ENCODE data around the gene GLDC. TPM values are rescaled to one million over a fixed set of nuclear protein-coding genes. Genes with fewer than 3 reads are reported as not detected.
"Not testable (repeated sequence)": the region's sequence is repeated elsewhere in the genome, so short reads cannot be mapped to it uniquely, and the experiment has no call there.

Gene GLDC
- polyA plus RNA-seq, 6 donors from 2014 or later: 0.23 to 2.2 (median 1.2) TPM; not detected in 2

DNA sequence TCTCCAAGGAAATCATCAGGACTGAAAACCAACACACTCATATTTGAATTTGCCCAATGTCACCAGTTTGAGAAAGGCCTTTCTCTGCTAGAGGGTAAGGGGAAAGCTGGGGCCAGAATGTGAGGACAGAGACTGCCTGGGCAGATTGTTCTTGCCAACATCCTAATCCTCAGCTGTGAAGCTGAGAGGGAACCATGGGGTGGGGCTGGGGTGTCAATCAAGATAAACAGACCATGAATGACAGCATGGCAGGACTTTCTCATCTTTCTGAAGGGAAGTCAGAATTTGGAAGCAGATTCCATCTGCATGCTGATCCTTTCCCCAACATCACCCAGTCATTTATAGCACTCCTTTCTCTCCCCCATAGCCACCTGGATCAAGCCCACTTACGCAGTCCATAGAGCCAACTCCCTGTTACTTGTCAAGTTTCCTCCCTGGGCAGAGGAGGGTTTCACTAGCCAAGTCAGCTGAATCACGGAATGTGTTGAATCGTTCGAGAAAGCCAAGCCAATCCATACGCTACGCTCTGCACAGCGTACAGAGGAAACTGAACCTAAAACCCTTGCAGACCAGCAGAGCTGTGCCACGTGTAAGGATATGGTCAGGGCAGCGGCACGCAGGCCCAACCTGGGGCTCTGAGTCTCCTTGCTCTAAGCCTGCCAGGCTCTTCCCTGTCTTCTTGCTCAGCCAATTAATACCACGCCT, 14.9 kb downstream of the GLDC start:
- H3K9me3 Mint-ChIP-seq: peaks cover 0 to 2% (median 0%) of the 10 kb centered on the region in 7 donors
- DNase-seq: no peak
- peak overlapping the region in 1 of 8 donors; percentile 11 for H3K4me3 Mint-ChIP-seq
- ATAC-seq (ENCODE audit: low read depth in 2 of 2): no peak
- peaks cover 15 to 35% (median 20%) of the 10 kb centered on the region in 3 donors for H3K4me1 Mint-ChIP-seq
- H3K27ac Mint-ChIP-seq: no peak overlapping the region
- H3K36me3 Mint-ChIP-seq: no peaks in the 10 kb centered on the region
- H3K27me3 Mint-ChIP-seq: peaks cover 0 to 5% (median 4%) of the 10 kb centered on the region in 3 donors

DNA sequence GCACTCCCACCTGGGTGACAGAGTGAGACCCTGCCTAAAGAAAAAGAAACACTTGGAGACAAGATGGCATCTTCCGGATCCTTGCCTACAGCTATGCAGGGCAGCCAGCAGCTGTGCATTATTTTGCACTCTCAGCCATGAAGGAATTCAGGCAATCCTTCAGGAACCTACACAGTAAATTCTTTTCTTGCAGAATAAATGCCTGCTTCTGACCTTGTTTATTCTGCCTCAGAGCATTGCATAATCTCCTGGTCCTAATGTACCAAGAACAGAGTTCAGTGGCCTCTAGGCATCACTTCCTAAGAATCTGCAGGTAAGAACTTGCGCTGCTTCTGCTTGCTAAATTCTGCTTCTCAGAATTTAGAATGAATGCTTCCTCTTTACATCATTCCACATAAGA, 16.8 kb downstream of the GLDC start:
- DNase-seq (no peak), ATAC-seq (ENCODE audit: low read depth in 2 of 2) (no peak)
- peaks cover 14 to 35% (median 15%) of the 10 kb centered on the region in 3 donors for H3K4me1 Mint-ChIP-seq
- H3K4me3 Mint-ChIP-seq: no peak overlapping the region
- H3K27me3 Mint-ChIP-seq: peaks cover 0 to 9% (median 3%) of the 10 kb centered on the region in 3 donors
- peak overlapping the region in 1 of 6 donors; percentile 27 for H3K27ac Mint-ChIP-seq
- H3K9me3 Mint-ChIP-seq: no peaks in the 10 kb centered on the region
- H3K36me3 Mint-ChIP-seq: no peaks in the 10 kb centered on the region

DNA sequence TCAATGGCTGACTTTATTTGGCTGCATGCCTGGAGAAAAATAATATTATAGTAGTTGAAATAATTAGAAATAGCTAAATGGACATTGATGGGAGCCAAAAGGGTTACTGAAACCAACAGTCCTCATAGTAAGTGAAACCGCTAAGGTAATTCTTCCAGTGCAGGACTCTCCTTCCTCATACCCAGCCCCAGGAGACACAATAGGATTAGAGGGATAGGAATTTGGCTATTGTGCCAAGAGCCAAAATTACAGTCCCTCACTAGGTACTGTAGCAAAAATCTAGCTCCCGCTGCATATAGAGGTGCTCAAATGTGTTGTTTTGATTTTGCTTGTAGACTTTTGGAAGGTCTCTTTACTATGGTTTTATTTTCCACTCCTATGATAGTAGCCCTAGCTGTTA, 20.2 kb downstream of the GLDC start:
- H3K36me3 Mint-ChIP-seq: no peaks in the 10 kb centered on the region
- no peak overlapping the region for H3K27ac Mint-ChIP-seq
- DNase-seq (no peak), ATAC-seq (ENCODE audit: low read depth in 2 of 2) (no peak)
- peaks cover 0 to 4% (median 0%) of the 10 kb centered on the region in 7 donors for H3K9me3 Mint-ChIP-seq
- peaks cover 0 to 9% (median 3%) of the 10 kb centered on the region in 3 donors for H3K27me3 Mint-ChIP-seq
- no peak overlapping the region for H3K4me3 Mint-ChIP-seq
- peaks cover 0 to 10% (median 7%) of the 10 kb centered on the region in 3 donors for H3K4me1 Mint-ChIP-seq

DNA sequence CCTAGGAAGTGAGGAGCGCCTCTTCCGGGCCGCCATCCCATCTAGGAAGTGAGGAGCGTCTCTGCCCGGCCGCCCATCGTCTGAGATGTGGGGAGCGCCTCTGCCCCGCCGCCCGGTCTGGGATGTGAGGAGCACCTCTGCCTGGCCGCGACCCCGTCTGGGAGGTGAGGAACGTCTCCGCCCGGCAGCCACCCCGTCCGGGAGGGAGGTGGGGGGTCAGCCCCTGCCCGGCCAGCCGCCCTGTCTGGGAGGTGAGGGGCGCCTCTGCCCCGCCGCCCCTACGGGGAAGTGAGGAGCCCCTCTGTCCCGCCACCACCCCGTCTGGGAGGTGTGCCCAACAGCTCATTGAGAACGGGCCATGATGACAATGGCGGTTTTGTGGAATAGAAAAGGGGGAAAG, 22.7 kb downstream of the GLDC start:
- H3K4me1 Mint-ChIP-seq: peaks cover 0 to 15% (median 4%) of the 10 kb centered on the region in 3 donors
- not testable (repeated sequence) for DNase-seq, H3K36me3 Mint-ChIP-seq

DNA sequence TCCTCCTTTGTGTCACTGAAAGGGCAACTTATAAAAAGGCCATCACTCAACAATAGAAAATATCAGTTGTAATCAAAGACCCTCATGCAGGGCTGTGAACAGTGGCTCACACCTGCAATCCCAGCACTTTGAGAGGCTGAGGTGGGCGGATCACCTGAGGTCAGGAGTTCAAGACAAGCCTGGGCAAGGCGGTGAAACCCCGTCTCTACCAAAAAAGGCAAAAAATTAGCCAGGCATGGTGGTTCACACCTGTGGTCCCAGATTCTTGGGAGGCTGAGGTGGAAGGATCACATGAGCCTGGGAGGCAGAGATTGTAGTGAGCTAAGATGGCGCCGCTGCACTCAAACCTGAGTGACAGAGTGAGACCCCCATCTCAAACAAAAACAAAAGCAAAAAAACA, 24.7 kb downstream of the GLDC start:
- Mint-ChIP-seq H3K9me3 (peaks cover 0 to 4% (median 0%) of the 10 kb centered on the region in 7 donors), H3K4me1 (peaks cover 0 to 15% (median 0%) of the 10 kb centered on the region in 3 donors), H3K36me3 (no peaks in the 10 kb centered on the region), H3K27me3 (peaks cover 0 to 6% (median 3%) of the 10 kb centered on the region in 3 donors), H3K4me3 (no peak overlapping the region), H3K27ac (no peak overlapping the region)
- ATAC-seq (ENCODE audit: low read depth in 2 of 2) (no peak), DNase-seq (no peak)

More for the DNA sequence above, 22.7 kb downstream of the GLDC start:
- H3K27ac Mint-ChIP-seq; H3K9me3 Mint-ChIP-seq; ATAC-seq (ENCODE audit: low read depth in 2 of 2); H3K4me3 Mint-ChIP-seq; H3K27me3 Mint-ChIP-seq: not testable (repeated sequence)

DNA sequence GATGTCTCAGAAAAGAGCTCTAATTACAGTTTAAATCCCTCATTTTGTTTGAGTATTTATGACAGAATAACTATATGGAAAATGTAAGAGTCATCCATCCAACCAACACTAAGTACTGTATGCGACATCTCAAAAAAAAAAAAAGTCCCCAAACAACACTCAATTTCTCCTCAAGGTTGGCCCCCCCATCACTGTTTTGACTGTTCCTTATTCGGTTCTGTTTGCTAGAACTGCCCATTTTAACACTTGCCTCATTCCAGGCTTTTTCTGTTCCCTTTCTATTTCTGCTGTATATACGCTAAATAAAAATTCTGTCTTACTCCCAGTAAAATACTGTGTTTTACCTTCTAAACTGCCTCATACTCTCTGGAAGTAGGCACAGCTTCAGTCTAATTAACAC, 25.2 kb downstream of the GLDC start:
- no peak for DNase-seq
- H3K4me1 Mint-ChIP-seq: peaks cover 0 to 15% (median 0%) of the 10 kb centered on the region in 3 donors
- peaks cover 0 to 1% (median 0%) of the 10 kb centered on the region in 3 donors for H3K27me3 Mint-ChIP-seq
- no peak overlapping the region for H3K4me3 Mint-ChIP-seq
- no peak overlapping the region for H3K27ac Mint-ChIP-seq
- peaks cover 0 to 4% (median 0%) of the 10 kb centered on the region in 7 donors for H3K9me3 Mint-ChIP-seq
- ATAC-seq (ENCODE audit: low read depth in 2 of 2): no peak
- no peaks in the 10 kb centered on the region for H3K36me3 Mint-ChIP-seq

DNA sequence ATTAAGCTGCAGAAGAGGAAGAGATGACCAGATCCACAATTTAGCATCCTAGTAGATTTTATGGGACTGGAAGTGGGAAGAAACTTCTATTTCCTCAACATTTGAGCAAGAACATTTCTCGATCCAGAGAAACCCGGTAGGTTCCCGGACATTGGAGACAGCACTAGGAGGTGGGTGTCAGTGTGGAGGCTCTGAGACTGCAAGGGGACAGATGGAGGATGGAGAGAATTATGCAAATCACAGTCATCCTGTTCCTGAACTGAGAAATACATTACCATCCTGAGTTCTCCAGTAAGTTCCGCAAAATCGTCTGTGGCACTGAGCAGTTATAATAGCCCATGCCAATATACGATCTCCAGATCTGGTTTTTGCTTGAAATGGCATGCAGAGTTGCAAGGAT, 25.6 kb downstream of the GLDC start:
- DNase-seq (no peak), ATAC-seq (ENCODE audit: low read depth in 2 of 2) (no peak)
- H3K4me1 Mint-ChIP-seq: peaks cover 0 to 15% (median 0%) of the 10 kb centered on the region in 3 donors
- no peaks in the 10 kb centered on the region for H3K36me3 Mint-ChIP-seq
- H3K4me3 Mint-ChIP-seq: no peak overlapping the region
- H3K27me3 Mint-ChIP-seq: no peaks in the 10 kb centered on the region
- no peak overlapping the region for H3K27ac Mint-ChIP-seq
- peaks cover 0 to 4% (median 0%) of the 10 kb centered on the region in 7 donors for H3K9me3 Mint-ChIP-seq

DNA sequence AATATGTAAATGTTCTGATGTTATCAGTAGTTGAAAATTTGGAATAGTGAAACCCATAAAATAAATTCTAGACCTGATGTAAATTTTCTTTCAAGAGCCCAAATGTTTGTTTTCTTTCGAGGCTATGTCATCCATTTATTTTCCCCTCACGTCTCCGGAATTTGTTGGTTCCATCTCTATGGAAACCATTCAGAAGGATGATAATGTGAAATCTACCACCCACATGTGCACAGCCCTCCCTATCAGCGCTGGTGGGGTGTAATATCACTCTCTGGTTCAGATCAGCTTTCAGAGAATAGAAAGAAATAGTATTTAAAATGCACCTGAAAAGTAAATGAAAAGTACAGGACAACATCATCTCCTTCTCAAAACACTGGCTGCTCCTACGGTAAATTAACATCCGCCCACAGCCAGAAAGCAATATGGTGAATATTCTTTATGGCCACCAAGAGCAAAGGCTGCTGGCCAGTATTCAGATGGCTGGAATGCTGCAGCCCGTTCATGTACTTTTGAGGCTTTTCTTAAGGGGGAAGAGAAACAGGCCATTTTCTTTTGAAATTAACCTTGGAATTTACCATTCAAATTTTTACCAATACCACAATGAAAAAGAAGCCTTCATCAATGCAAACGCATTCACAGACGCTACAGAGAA, 28.5 kb downstream of the GLDC start:
- Mint-ChIP-seq H3K27ac (no peak overlapping the region), H3K9me3 (peaks cover 0 to 3% (median 0%) of the 10 kb centered on the region in 7 donors), H3K4me3 (no peak overlapping the region), H3K36me3 (no peaks in the 10 kb centered on the region), H3K27me3 (no peaks in the 10 kb centered on the region), H3K4me1 (peaks cover 0 to 15% (median 0%) of the 10 kb centered on the region in 3 donors)
- no peak for DNase-seq
- ATAC-seq (ENCODE audit: low read depth in 2 of 2): no peak

DNA sequence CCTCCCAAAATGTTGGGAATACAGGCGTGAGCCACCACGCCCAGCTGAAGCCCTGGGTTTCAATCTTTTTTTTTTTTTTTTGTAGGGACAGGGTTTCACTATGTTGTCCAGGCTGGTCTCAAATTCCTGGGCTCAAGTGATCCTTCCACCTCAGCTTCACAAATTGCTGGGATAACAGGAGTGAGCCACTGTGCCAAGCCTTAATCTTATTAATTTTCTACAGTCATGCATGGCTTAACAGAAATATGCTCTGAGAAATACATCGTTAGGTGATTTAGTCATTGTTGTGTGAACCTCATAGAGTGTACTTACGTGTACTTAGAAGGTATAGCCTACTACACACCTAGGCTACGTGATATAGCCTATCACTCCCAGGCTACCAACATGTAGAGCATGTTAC, 31.0 kb downstream of the GLDC start:
- Mint-ChIP-seq H3K36me3 (no peaks in the 10 kb centered on the region), H3K27me3 (no peaks in the 10 kb centered on the region), H3K4me1 (peaks cover 0 to 6% (median 0%) of the 10 kb centered on the region in 3 donors), H3K4me3 (no peak overlapping the region), H3K9me3 (no peaks in the 10 kb centered on the region), H3K27ac (no peak overlapping the region)
- ATAC-seq (ENCODE audit: low read depth in 2 of 2) (no peak), DNase-seq (no peak)

DNA sequence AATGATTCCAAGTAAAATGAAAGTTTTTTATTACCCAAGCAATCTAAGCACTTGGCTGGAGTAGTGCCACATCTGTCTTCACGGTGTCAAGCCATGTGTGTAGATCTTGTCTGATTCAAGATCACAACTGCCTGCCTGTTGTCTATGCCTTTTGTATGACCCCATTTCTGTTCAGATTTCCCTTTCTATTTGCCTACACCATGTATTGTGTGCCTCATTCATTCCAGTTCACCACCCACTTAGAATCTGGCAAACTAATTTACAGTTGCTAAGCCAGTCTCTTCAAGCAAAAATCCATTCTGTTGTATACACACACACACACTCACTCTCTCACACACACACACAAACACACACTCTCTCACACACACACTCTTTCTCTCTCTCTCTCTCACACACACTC, 33.7 kb downstream of the GLDC start:
- H3K4me3 Mint-ChIP-seq: no peak overlapping the region
- no peaks in the 10 kb centered on the region for H3K36me3 Mint-ChIP-seq
- H3K27ac Mint-ChIP-seq: no peak overlapping the region
- H3K9me3 Mint-ChIP-seq: no peaks in the 10 kb centered on the region
- no peaks in the 10 kb centered on the region for H3K27me3 Mint-ChIP-seq
- ATAC-seq (ENCODE audit: low read depth in 2 of 2) (no peak), DNase-seq (no peak)
- H3K4me1 Mint-ChIP-seq: no peaks in the 10 kb centered on the region

DNA sequence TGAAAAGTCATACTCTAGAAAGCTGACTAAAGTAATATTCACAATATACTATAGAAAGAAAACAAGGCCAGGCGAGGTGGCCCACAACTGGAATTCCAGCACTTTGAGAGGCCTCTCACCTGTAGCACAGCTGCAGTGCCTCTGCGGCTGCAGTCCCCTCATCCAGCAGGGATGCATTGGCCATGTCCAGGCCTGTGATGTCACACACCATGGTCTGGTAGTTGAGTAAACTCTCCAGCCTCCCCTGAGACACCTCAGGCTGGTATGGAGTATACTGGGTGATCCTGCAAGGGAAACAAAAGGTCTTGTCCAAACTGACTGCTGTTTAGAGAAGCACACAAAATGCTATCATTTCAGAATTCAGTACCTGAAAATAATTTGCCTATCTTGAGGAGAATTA, 35.5 kb downstream of the GLDC start:
- no peaks in the 10 kb centered on the region for H3K9me3 Mint-ChIP-seq
- peaks cover 6 to 11% (median 9%) of the 10 kb centered on the region in 3 donors for H3K4me1 Mint-ChIP-seq
- no peak for ATAC-seq (ENCODE audit: low read depth in 2 of 2)
- H3K36me3 Mint-ChIP-seq: no peaks in the 10 kb centered on the region
- no peak overlapping the region for H3K27ac Mint-ChIP-seq
- H3K4me3 Mint-ChIP-seq: no peak overlapping the region
- DNase-seq: no peak
- H3K27me3 Mint-ChIP-seq: no peaks in the 10 kb centered on the region

DNA sequence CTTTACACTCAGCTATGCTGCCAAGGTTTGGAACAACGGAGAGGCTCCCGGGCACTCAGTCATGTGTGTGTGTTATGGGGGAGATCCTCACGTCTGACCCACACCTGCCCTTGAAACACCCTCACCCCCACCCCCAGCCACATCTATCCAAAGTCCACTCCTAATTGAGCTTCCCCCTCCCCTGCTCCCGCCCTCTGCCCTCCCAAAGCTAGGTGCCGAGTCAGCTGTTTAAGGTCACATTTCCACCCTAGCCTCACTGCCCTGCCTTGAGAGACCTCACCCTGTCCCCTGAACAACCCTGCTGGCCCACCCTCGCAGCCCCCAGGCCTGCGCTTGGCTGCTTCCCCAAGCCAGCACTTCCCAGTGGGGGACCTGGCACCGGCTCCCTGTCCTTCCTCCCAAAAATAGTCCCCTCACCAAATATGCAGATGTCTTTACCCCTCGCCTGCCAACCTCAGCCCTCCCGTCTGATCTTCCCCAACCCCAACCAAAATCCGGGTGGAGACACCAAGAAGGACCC, 36.0 kb downstream of the GLDC start:
- no peak for DNase-seq
- Mint-ChIP-seq H3K4me3 (no peak overlapping the region), H3K27me3 (no peaks in the 10 kb centered on the region), H3K36me3 (no peaks in the 10 kb centered on the region), H3K27ac (no peak overlapping the region), H3K4me1 (peaks cover 11 to 16% (median 15%) of the 10 kb centered on the region in 3 donors), H3K9me3 (no peaks in the 10 kb centered on the region)
- no peak for ATAC-seq (ENCODE audit: low read depth in 2 of 2)

DNA sequence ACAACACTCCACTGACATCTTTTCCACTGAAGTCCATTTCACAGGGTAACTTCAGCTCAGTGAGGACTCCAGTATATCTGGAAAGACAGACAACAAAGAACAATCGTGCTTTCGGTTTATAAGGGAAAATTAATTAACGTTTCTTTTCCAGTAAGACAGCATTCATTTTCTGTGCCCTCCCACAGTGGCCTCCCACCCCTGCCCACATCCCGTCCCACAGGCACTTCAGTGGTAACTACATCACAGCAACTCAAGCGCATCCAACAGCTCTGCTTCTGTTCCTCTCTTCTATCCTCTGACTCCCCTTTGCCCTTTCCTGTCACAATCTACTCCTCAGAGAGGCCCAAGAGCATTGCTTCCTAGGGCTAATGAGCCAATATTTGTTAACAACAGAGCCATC, 40.3 kb downstream of the GLDC start:
- DNase-seq: peak; percentile 52
- ATAC-seq (ENCODE audit: low read depth in 2 of 2): peak; percentile 100
- H3K27ac Mint-ChIP-seq: peak overlapping the region in 4 of 6 donors; percentile 43 to 69 (median 56)
- peak overlapping the region; percentile 4 to 82 (median 70) for H3K4me3 Mint-ChIP-seq
- peaks cover 14 to 21% (median 19%) of the 10 kb centered on the region in 3 donors for H3K4me1 Mint-ChIP-seq
- no peaks in the 10 kb centered on the region for H3K36me3 Mint-ChIP-seq
- H3K27me3 Mint-ChIP-seq: no peaks in the 10 kb centered on the region
- H3K9me3 Mint-ChIP-seq: no peaks in the 10 kb centered on the region

DNA sequence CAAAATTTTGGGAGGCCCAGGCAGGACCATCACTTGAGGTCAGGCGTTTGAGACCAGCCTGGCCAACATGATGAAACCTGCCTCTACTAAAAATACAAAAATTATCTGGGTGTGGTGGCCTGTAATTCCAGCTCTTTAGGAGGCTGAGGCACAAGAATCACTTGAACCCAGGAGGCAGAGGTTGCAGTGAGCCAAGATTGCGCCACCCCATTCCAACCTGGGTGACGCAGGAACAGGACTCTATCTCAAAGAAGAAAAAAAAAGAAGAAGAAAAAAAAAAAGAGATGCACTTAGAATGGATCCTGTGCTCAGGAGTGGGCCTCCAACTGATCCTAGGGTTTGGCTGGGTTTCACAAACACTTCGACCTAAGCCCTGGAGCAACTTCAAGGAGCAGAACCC, 45.1 kb downstream of the GLDC start:
- Mint-ChIP-seq H3K36me3 (no peaks in the 10 kb centered on the region), H3K4me3 (peak overlapping the region in 1 of 8 donors; percentile 10), H3K27me3 (no peaks in the 10 kb centered on the region), H3K27ac (no peak overlapping the region), H3K9me3 (peaks cover 0 to 1% (median 0%) of the 10 kb centered on the region in 7 donors), H3K4me1 (peaks cover 12 to 19% (median 15%) of the 10 kb centered on the region in 3 donors)
- DNase-seq (no peak), ATAC-seq (ENCODE audit: low read depth in 2 of 2) (no peak)

All from naive B cell (primary cell).